B cell (primary cell): ENCODE results near the gene FYN. TPM values are rescaled to one million over a fixed set of nuclear protein-coding genes. Genes with fewer than 3 reads are reported as not detected.
"Not testable (repeated sequence)": the region's sequence is repeated elsewhere in the genome, so short reads cannot be mapped to it uniquely, and the experiment has no call there.

ENCODE experiments used
- ATAC-seq: fragments of 200-7000 bp; cut with Tn5 transposase; one replicate; pipeline ENCODE4 v1.10.0; 2021; ENCODE audit warnings: low read depth, mild to moderate bottlenecking, moderate number of reproducible peaks, moderate library complexity
- CTCF ChIA-PET: fragments of 350-600 bp; sonication (Branson Sonifier 250); formaldehyde crosslinking; loops from one replicate; lab custom pipeline; 2021; ENCODE audit warnings: antibody characterized with exemption, inconsistent platforms; lab: Charles Lee
- POLR2A ChIA-PET: fragments of 350-600 bp; sonication (Branson Sonifier 250); formaldehyde crosslinking; loops from one replicate; lab custom pipeline; 2021; ENCODE audit warnings: antibody characterized with exemption; lab: Charles Lee
- DNase-seq: peaks from one replicate; pipeline ENCODE4 v3.0.0; 2013
- H2AFZ ChIP-seq: 2 replicates; pipeline ENCODE4 v1.6.1; 2012; ENCODE audit warnings: mild to moderate bottlenecking, low read depth, low read length; ENCODE audit not compliant: insufficient read depth, poor library complexity, severe bottlenecking
- H3K27ac ChIP-seq, 2 donors: 1 replicate in 1 of 2; 2 replicates in 1 of 2; pipeline ENCODE4 v1.5.1; 2012 to 2013; ENCODE audit warnings: low read length in 2 of 2, mild to moderate bottlenecking in 2 of 2, moderate library complexity in 1 of 2
- H3K27me3 ChIP-seq, 4 experiments: fragments of 200-600 bp in 1 of 4; sonication (generic) in 1 of 4; replicated peaks in 1 of 4; 1 replicate in 2 of 4; 2 replicates in 2 of 4; pipeline versions ENCODE4 v1.6.1 to v1.7.0; 2013 to 2016; ENCODE audit warnings: low read length in 3 of 4, mild to moderate bottlenecking in 2 of 4, mixed read lengths in 1 of 4, moderate library complexity in 1 of 4; ENCODE audit not compliant: insufficient read depth in 4 of 4, control insufficient read depth in 3 of 4; ENCODE audit errors: control extremely low read depth in 1 of 4
- H3K36me3 ChIP-seq, 2 experiments: replicated peaks in 1 of 2; 1 replicate in 1 of 2; 2 replicates in 1 of 2; pipeline versions ENCODE4 v1.6.1 to v1.7.1; 2013; ENCODE audit warnings: low read length in 1 of 2; ENCODE audit not compliant: insufficient read depth in 2 of 2, control insufficient read depth in 1 of 2; ENCODE audit errors: control extremely low read depth in 1 of 2, extremely low read depth in 1 of 2
- H3K4me1 ChIP-seq, 2 donors: fragments of 200-600 bp in 1 of 2; sonication (generic) in 1 of 2; 1 replicate in 1 of 2; 2 replicates in 1 of 2; pipeline versions ENCODE4 v1.5.1 to v1.6.1; 2013 to 2017; ENCODE audit warnings: low read length in 2 of 2; ENCODE audit not compliant: control insufficient read depth in 2 of 2, insufficient read depth in 2 of 2
- H3K4me2 ChIP-seq: replicated peaks from 2 replicates; pipeline ENCODE3; 2012; ENCODE audit warnings: mild to moderate bottlenecking, low read depth, low read length; ENCODE audit not compliant: poor library complexity, severe bottlenecking
- H3K4me3 ChIP-seq, 5 experiments: fragments of 200-600 bp in 1 of 5; sonication (generic) in 1 of 5; 1 replicate in 3 of 5; 2 replicates in 2 of 5; pipeline versions ENCODE4 v1.5.1 to v1.7.0; 2011 to 2016; ENCODE audit warnings: low read length in 4 of 5, mild to moderate bottlenecking in 4 of 5, low read depth in 2 of 5, control low read depth in 1 of 5, moderate library complexity in 1 of 5; ENCODE audit not compliant: insufficient read depth in 1 of 5; ENCODE audit errors: control extremely low read depth in 1 of 5, extremely low read depth in 1 of 5
- H3K79me2 ChIP-seq: fragments of 200-600 bp; sonication (generic); one replicate; pipeline ENCODE4 v1.6.0; 2016; ENCODE audit warnings: low read length; ENCODE audit not compliant: control insufficient read depth, insufficient read depth
- H3K9ac ChIP-seq: fragments of 200-600 bp; sonication (generic); 2 replicates; pipeline ENCODE4 v1.6.1; 2017; ENCODE audit warnings: mild to moderate bottlenecking, low read length, moderate library complexity
- H3K9me3 ChIP-seq, 3 donors: one replicate each; pipeline versions ENCODE4 v1.6.1 to v1.7.1; 2013; ENCODE audit warnings: low read length in 2 of 3; ENCODE audit not compliant: control insufficient read depth in 2 of 3, insufficient read depth in 1 of 3; ENCODE audit errors: control extremely low read depth in 1 of 3
- H4K20me1 ChIP-seq: 2 replicates; pipeline ENCODE4 v1.6.0; 2012; ENCODE audit warnings: mild to moderate bottlenecking, low read length; ENCODE audit not compliant: insufficient read depth, control insufficient read depth, poor library complexity, severe bottlenecking
- H3K27ac Mint-ChIP-seq: one replicate; pipeline ENCODE4 v1.8.0; 2021; ENCODE audit warnings: mixed read lengths
- H3K27me3 Mint-ChIP-seq: one replicate; pipeline ENCODE4 v1.8.0; 2021; ENCODE audit warnings: mixed read lengths
- H3K4me1 Mint-ChIP-seq: one replicate; pipeline ENCODE4 v1.8.0; 2021; ENCODE audit warnings: mixed read lengths
- H3K4me3 Mint-ChIP-seq: one replicate; pipeline ENCODE4 v1.8.0; 2021; ENCODE audit warnings: mixed read lengths
- H3K9me3 Mint-ChIP-seq: one replicate; pipeline ENCODE4 v1.8.0; 2022; ENCODE audit warnings: mixed read lengths; ENCODE audit not compliant: insufficient read depth
- EZH2 ChIP-seq: IDR thresholded peaks from 2 replicates; pipeline ENCODE4 v1.6.1; 2012; ENCODE audit warnings: borderline replicate concordance, low read depth, mild to moderate bottlenecking, moderate library complexity, low read length; ENCODE audit not compliant: insufficient read depth, poor library complexity, severe bottlenecking
- WGBS: methylation state at CpG from one replicate; pipeline ENCODE4 v1.1.5; 2013; ENCODE audit warnings: missing lambda C conversion rate; ENCODE audit not compliant: insufficient coverage; 5-methylcytosine and 5-hydroxymethylcytosine counted together
- intact Hi-C: fragments of 100-400 bp; cut with micrococcal nuclease; formaldehyde crosslinking; loops from one replicate; pipeline ENCODE4 v1.10.0; 2022
- polyA plus RNA-seq: library from polyadenylated mRNA; depleted of rRNA; stranded (reverse); fragments of >200 nt; gene quantifications from 2 replicates; pipeline ENCODE4 v1.2.3, GENCODE V29; 2012
- total RNA-seq, 2 donors: library from RNA; stranded (reverse); fragments of 120-200 nt in 1 of 2; gene quantifications; 1 replicate in 1 of 2; 2 replicates in 1 of 2; pipeline versions ENCODE4 v1.2.3 to v1.2.4, GENCODE V29; 2013 to 2022
- TF ChIP-seq, protein P1 (sequence below): fragments of 200-600 bp; IDR thresholded peaks from one replicate; pipeline ENCODE4 v1.8.0; 2022; ENCODE audit warnings: antibody characterized with exemption, mild to moderate bottlenecking

The FYN gene
- total and polyA plus RNA-seq, 2 donors (not counting 1 experiment from before 2014, with no cell fraction given), result 54.1 to 94.0 TPM

DNA sequence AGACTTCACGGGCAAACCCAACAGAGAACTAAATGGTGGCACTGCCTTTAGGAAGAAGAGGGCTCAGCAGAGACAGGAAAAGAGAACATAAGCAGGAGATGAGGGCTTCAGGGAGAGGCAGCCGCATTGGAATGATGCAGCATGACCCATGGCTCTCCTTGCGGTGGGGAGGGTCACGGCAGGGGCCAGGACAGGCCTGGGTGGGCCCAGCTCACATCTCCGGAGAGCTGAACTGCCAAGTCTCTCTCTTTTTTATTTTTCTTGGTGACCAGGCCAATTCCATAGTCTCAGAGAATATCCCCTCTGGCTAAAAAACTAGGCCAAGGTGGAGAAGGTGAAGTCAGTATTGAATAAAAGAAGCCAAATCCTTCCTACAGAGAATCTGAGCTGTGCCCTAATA lies 190.1 kb downstream of the FYN start:
- Histone ChIP-seq H3K36me3 (peaks cover 0 to 45% of the 10 kb centered on the region in 2 experiments), H3K4me2 (no peak overlapping the region), H2AFZ (no peak overlapping the region), H3K27ac (no peak overlapping the region), H3K27me3 (no peaks in the 10 kb centered on the region), H3K4me1 (no peaks in the 10 kb centered on the region), H3K4me3 (no peak overlapping the region), H3K9ac (no peak overlapping the region), H3K79me2 (no peaks in the 10 kb centered on the region), H3K9me3 (no peaks in the 10 kb centered on the region), H4K20me1 (no peaks in the 10 kb centered on the region)
- TF ChIP-seq, protein P1, sequence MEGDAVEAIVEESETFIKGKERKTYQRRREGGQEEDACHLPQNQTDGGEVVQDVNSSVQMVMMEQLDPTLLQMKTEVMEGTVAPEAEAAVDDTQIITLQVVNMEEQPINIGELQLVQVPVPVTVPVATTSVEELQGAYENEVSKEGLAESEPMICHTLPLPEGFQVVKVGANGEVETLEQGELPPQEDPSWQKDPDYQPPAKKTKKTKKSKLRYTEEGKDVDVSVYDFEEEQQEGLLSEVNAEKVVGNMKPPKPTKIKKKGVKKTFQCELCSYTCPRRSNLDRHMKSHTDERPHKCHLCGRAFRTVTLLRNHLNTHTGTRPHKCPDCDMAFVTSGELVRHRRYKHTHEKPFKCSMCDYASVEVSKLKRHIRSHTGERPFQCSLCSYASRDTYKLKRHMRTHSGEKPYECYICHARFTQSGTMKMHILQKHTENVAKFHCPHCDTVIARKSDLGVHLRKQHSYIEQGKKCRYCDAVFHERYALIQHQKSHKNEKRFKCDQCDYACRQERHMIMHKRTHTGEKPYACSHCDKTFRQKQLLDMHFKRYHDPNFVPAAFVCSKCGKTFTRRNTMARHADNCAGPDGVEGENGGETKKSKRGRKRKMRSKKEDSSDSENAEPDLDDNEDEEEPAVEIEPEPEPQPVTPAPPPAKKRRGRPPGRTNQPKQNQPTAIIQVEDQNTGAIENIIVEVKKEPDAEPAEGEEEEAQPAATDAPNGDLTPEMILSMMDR, result no peak
- TF ChIP-seq EZH2, result no peak
- Mint-ChIP-seq H3K27me3 (no peaks in the 10 kb centered on the region), H3K27ac (no peak overlapping the region), H3K4me1 (peaks cover 3% of the 10 kb centered on the region), H3K9me3 (no peaks in the 10 kb centered on the region), H3K4me3 (no peak overlapping the region)
- ChIA-PET POLR2A (no interaction called here), CTCF (no interaction called here)
- DNase-seq, result no peak
- WGBS, result 100% methylated on average over 4 of the region's 5 CpGs
- intact Hi-C loops, result no loop called here
- no peak for ATAC-seq

GRCh38 chr6:111681860-111682259 lies 191.4 kb downstream of the FYN start:
- Mint-ChIP-seq H3K27me3 (no peaks in the 10 kb centered on the region), H3K9me3 (no peaks in the 10 kb centered on the region), H3K4me3 (no peak overlapping the region), H3K27ac (no peak overlapping the region), H3K4me1 (peaks cover 3% of the 10 kb centered on the region)
- CTCF ChIA-PET, result no interaction called here
- H4K20me1 ChIP-seq, result no peaks in the 10 kb centered on the region
- H3K4me1 ChIP-seq, result no peaks in the 10 kb centered on the region
- WGBS, result no CpG with 5 or more reads among the region's 3 CpGs
- no peaks in the 10 kb centered on the region for H3K27me3 ChIP-seq
- no peak for TF ChIP-seq EZH2
- TF ChIP-seq, protein P1, result no peak
- no peak overlapping the region for H2AFZ ChIP-seq
- H3K36me3 ChIP-seq, result peaks cover 0 to 45% of the 10 kb centered on the region in 2 experiments
- H3K9me3 ChIP-seq, result no peaks in the 10 kb centered on the region
- DNase-seq, result no peak
- H3K27ac ChIP-seq, result no peak overlapping the region
- H3K9ac ChIP-seq, result no peak overlapping the region
- H3K4me3 ChIP-seq, result no peak overlapping the region
- no peak overlapping the region for H3K4me2 ChIP-seq
- no peaks in the 10 kb centered on the region for H3K79me2 ChIP-seq
- ATAC-seq, result no peak
- POLR2A ChIA-PET, result no interaction called here
- intact Hi-C loops, result no loop called here

GRCh38 chr6:111680811-111681609 lies 192.2 kb downstream of the FYN start:
- intact Hi-C loops, H3K4me2 ChIP-seq, H3K4me3 Mint-ChIP-seq, H4K20me1 ChIP-seq, H3K79me2 ChIP-seq, H3K27me3 ChIP-seq, ATAC-seq, DNase-seq, H3K4me3 ChIP-seq, CTCF ChIA-PET, H3K27ac ChIP-seq, H3K9me3 Mint-ChIP-seq, H3K27ac Mint-ChIP-seq, H3K4me1 Mint-ChIP-seq, H3K27me3 Mint-ChIP-seq, H3K4me1 ChIP-seq, H3K9me3 ChIP-seq, POLR2A ChIA-PET, H3K9ac ChIP-seq, H2AFZ ChIP-seq: not testable (repeated sequence)
- peaks cover 0 to 40% of the 10 kb centered on the region in 2 experiments for H3K36me3 ChIP-seq
- 100% methylated on average over 2 of the region's 6 CpGs for WGBS
